ENCODE measurements around the gene ANKRD1.

- peak; percentile 83 for TF ChIP-seq CTCF (IDR thresholded peaks at IDR 0.05)
- no peak for TF ChIP-seq POLR2AphosphoS5 (IDR thresholded peaks at IDR 0.05; ENCODE audit: low read depth, low read length)
- no peak for TF ChIP-seq REST (IDR thresholded peaks at IDR 0.05; ENCODE audit: insufficient read depth in 1 of 2, low read depth in 2 of 2, low read length in 1 of 2)
- peak; percentile 80 for TF ChIP-seq TCF7L2 (IDR thresholded peaks at IDR 0.05; ENCODE audit: low read depth, low read length)
- no peak for TF ChIP-seq SIN3A (IDR thresholded peaks at IDR 0.05; ENCODE audit: borderline replicate concordance, insufficient read depth, low read depth, low read length)
Measured at GRCh38 chr10:90871279-90871765, 49.6 kb downstream of the ANKRD1 start.

Data from Panc1 (cell line).